ENCODE results near the gene LPCAT3. TPM values are rescaled to one million over a fixed set of nuclear protein-coding genes. Genes with fewer than 3 reads are reported as not detected.
A peak's percentile ranks its signal among the peaks of the same experiment; 100 is the strongest.

LPCAT3 gene
- total and polyA plus RNA-seq, 2 of the 13 experiments (the other 11 are each of a cell fraction or from before 2014, with no cell fraction given): 44.5 to 64.3 TPM

DNA sequence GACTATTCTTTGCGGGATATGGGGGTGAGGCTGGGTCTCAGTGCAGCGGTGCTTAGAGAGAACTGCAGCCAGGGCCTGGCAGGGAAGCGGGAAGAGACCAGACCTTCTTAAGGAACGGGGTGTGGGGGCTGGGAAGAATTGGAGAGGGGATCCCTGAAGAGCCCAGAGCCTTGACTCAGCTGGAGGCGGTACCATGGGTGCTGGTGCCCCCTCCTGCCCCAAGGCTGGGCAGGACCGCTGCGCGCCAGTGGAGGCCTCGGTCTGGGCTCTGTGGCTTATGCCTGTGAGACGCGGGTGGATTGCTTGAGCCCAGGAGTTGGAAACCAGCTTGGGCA is 76.0 kb downstream of the LPCAT3 start:
- Histone ChIP-seq H3K4me3 (replicated peaks in 1 of 3; ENCODE audit: insufficient read depth in 1 of 3, low read depth in 2 of 3, low read length in 3 of 3) (no peak overlapping the region), H3K9ac (ENCODE audit: insufficient read depth, low read depth, low read length) (0 out of 2 replicates have a peak overlapping the region, but pooled peaks have one; percentile 82), H3K79me2 (ENCODE audit: insufficient read depth, low read length) (no peaks in the 10 kb centered on the region), H3K27me3 (ENCODE audit: control insufficient read depth in 1 of 2, insufficient read depth in 2 of 2, low read length in 2 of 2) (no peaks in the 10 kb centered on the region), H2AFZ (ENCODE audit: low read length) (no peak overlapping the region), H3K4me1 (ENCODE audit: insufficient read depth, low read length) (peaks cover 48% of the 10 kb centered on the region), H3K36me3 (replicated peaks in 1 of 2; ENCODE audit: control insufficient read depth in 1 of 2, insufficient read depth in 2 of 2, low read length in 2 of 2) (peaks cover 0 to 10% of the 10 kb centered on the region in 2 experiments; a peak in 2 of 5 replicates), H3K9me3 (ENCODE audit: low read length) (no peaks in the 10 kb centered on the region), H4K20me1 (ENCODE audit: insufficient read depth, low read length) (no peaks in the 10 kb centered on the region), H3K27ac (ENCODE audit: extremely low read length, insufficient read depth, low read length) (peak overlapping the region; percentile 98), H3K4me2 (ENCODE audit: low read depth, low read length) (no peak overlapping the region)
- TF ChIP-seq SALL1 (CRISPR knock-in tag; IDR thresholded peaks at IDR 0.05) (no peak), ZNF790 (CRISPR knock-in tag; IDR thresholded peaks at IDR 0.05; ENCODE audit: borderline replicate concordance) (no peak), ZNF333 (CRISPR knock-in tag; IDR thresholded peaks at IDR 0.05; ENCODE audit: borderline replicate concordance) (0 out of 2 replicates have a peak, but pooled peaks have one; percentile 8), KDM6A (CRISPR knock-in tag; IDR thresholded peaks at IDR 0.05; ENCODE audit: low read depth) (no peak), RBM22 (optimal IDR thresholded peaks at IDR 0.05; ENCODE audit: low read length) (peak; percentile 24), ZNF274 (CRISPR knock-in tag; IDR thresholded peaks at IDR 0.05) (no peak), AGO2 (optimal IDR thresholded peaks at IDR 0.05; ENCODE audit: low read depth, low read length) (peak; percentile 57)
- TF ChIP-seq, protein P1, sequence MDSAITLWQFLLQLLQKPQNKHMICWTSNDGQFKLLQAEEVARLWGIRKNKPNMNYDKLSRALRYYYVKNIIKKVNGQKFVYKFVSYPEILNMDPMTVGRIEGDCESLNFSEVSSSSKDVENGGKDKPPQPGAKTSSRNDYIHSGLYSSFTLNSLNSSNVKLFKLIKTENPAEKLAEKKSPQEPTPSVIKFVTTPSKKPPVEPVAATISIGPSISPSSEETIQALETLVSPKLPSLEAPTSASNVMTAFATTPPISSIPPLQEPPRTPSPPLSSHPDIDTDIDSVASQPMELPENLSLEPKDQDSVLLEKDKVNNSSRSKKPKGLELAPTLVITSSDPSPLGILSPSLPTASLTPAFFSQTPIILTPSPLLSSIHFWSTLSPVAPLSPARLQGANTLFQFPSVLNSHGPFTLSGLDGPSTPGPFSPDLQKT (CRISPR knock-in tag; IDR thresholded peaks at IDR 0.05; ENCODE audit: borderline replicate concordance): no peak
- TF ChIP-seq, protein P2, sequence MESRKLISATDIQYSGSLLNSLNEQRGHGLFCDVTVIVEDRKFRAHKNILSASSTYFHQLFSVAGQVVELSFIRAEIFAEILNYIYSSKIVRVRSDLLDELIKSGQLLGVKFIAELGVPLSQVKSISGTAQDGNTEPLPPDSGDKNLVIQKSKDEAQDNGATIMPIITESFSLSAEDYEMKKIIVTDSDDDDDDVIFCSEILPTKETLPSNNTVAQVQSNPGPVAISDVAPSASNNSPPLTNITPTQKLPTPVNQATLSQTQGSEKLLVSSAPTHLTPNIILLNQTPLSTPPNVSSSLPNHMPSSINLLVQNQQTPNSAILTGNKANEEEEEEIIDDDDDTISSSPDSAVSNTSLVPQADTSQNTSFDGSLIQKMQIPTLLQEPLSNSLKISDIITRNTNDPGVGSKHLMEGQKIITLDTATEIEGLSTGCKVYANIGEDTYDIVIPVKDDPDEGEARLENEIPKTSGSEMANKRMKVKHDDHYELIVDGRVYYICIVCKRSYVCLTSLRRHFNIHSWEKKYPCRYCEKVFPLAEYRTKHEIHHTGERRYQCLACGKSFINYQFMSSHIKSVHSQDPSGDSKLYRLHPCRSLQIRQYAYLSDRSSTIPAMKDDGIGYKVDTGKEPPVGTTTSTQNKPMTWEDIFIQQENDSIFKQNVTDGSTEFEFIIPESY (CRISPR knock-in tag; IDR thresholded peaks at IDR 0.05): peak; percentile 94
- DNase-seq (ENCODE audit: low spot score) (no peak), FAIRE-seq (no peak), ATAC-seq (no peak)
- 97% methylated on average over 7 of the region's 11 CpGs for WGBS (ENCODE audit: low lambda C conversion rate)
- in situ Hi-C loops (cut with HindIII; ENCODE audit: extremely low pct_ligation_motif_present, low pct_unique_long_range_greater_than_20kb) (loop anchor here (10.0 kb wide), 1 partner anchor 173 kb away; no protein-coding TSS in a partner anchor), intact Hi-C loops (cut with micrococcal nuclease; ENCODE audit: unreplicated experiment) (no loop called here)
- ChIA-PET POLR2A (interaction anchor here (0.6 to 2.5 kb wide), 5 partner anchors 35 to 189 kb away, joined by 3 to 12 read pairs (median 4); partner anchors contain the start of gene TPI1), CTCF (ENCODE audit: low intra/inter-chr PET ratio, low total read pairs) (no interaction called here)
- no TSS peak for BruUV-seq (replicated peaks)

Data from HepG2 (cell line).